GM19023 (cell line): ENCODE measurements around the gene BRSK2.

Source experiments
- ATAC-seq: cut with Tn5 transposase; IDR thresholded peaks from one replicate; pipeline ENCODE4 v1.9.1; 2021; ENCODE audit warnings: mild to moderate bottlenecking, moderate library complexity; ENCODE audit not compliant: unreplicated experiment

BRSK2 gene

GRCh38 chr11:1375161-1375954 lies 14.4 kb upstream of the BRSK2 start:
- ATAC-seq, result no peak

GRCh38 chr11:1375955-1376258 lies 13.8 kb upstream of the BRSK2 start:
- ATAC-seq, result no peak

GRCh38 chr11:1377231-1377780 lies 12.4 kb upstream of the BRSK2 start:
- ATAC-seq, result no peak

- no peak for ATAC-seq
Measured at GRCh38 chr11:1381793-1382425, 7.8 kb upstream of the BRSK2 start.

GRCh38 chr11:1382429-1382828 lies 7.3 kb upstream of the BRSK2 start:
- ATAC-seq, result no peak

- no peak for ATAC-seq
Measured at GRCh38 chr11:1382831-1383607, 6.7 kb upstream of the BRSK2 start.

GRCh38 chr11:1384199-1384970 lies 5.3 kb upstream of the BRSK2 start:
- ATAC-seq, result no peak

GRCh38 chr11:1387521-1387920 lies 2.2 kb upstream of the BRSK2 start:
- no peak for ATAC-seq

GRCh38 chr11:1387961-1388762 lies 1.6 kb upstream of the BRSK2 start:
- ATAC-seq, result no peak

- no peak for ATAC-seq
Measured at GRCh38 chr11:1388763-1389102, 1.0 kb upstream of the BRSK2 start.

GRCh38 chr11:1389103-1389931 lies 417 bp upstream of the BRSK2 start:
- peak; percentile 95 for ATAC-seq

GRCh38 chr11:1390569-1391164 lies 933 bp downstream of the BRSK2 start:
- ATAC-seq, result no peak

- ATAC-seq, result no peak
Measured at GRCh38 chr11:1391165-1392075, 1.7 kb downstream of the BRSK2 start.

GRCh38 chr11:1392111-1392510 lies 2.4 kb downstream of the BRSK2 start:
- ATAC-seq, result no peak

- no peak for ATAC-seq
Measured at GRCh38 chr11:1392561-1392960, 2.8 kb downstream of the BRSK2 start.

GRCh38 chr11:1393038-1393710 lies 3.4 kb downstream of the BRSK2 start:
- no peak for ATAC-seq
